ENCODE data around the gene LHCGR. TPM values are rescaled to one million over a fixed set of nuclear protein-coding genes. Genes with fewer than 3 reads are reported as not detected.

The LHCGR gene
- total and polyA plus RNA-seq, 2 of the 4 experiments (the other 2 are of a cell fraction): 0.10 to 0.18 TPM

DNA sequence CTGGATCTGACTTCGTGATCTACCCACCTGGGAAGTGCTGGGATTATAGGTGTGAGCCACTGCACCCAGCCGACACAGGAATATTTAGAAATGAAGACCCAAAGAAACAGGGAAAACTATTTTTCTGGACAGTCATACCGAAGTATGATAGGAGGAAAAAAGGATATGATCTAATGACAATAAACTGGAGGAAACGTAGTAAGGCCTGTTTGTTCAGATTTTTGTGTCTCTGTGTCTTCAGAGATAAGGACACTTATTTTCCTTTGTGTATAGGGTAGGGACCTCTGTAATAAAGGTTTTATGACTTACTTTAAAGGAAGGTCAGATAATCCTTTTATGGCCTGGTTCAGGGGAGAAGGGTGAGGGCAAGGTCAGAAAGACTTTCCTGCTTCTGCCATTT is 81.9 kb downstream of the LHCGR start:
- H2AK9ac ChIP-seq (replicated peaks; ENCODE audit: low read depth, low read length, poor library complexity): no peak overlapping the region
- H2AK5ac ChIP-seq (ENCODE audit: low read depth, low read length): no peak overlapping the region
- no TSS peak for BruUV-seq (replicated peaks)

More for the DNA sequence above, 81.9 kb downstream of the LHCGR start:
- dilution Hi-C loops (cut with HindIII; ENCODE audit: low sequenced_read_pairs, unreplicated experiment) (no loop called here), in situ Hi-C loops (cut with MboI; ENCODE audit: low sequenced_read_pairs) (no loop called here), intact Hi-C loops (cut with micrococcal nuclease) (no loop called here)
- Histone ChIP-seq H4K5ac (ENCODE audit: low read depth, low read length) (no peak overlapping the region), H3K4me3 (ENCODE audit: insufficient read depth, low read depth, low read length) (no peak overlapping the region), H3K23ac (ENCODE audit: low read depth, low read length) (no peak overlapping the region), H3K14ac (replicated peaks; ENCODE audit: low read depth, low read length) (no peak overlapping the region), H3K79me1 (ENCODE audit: low read depth in 1 of 2, low read length in 2 of 2) (no peaks in the 10 kb centered on the region), H3K56ac (ENCODE audit: extremely low read depth, insufficient read depth, low read length) (no peak overlapping the region), H3K36me3 (ENCODE audit: control insufficient read depth, insufficient read depth, low read length) (no peaks in the 10 kb centered on the region), H3K9ac (ENCODE audit: low read depth, low read length) (no peak overlapping the region), H2BK15ac (ENCODE audit: low read depth, low read length) (no peak overlapping the region), H4K20me1 (ENCODE audit: insufficient read depth, low read length) (no peaks in the 10 kb centered on the region), H4K8ac (ENCODE audit: low read depth in 2 of 2, low read length in 2 of 2) (no peak overlapping the region), H2BK20ac (ENCODE audit: low read depth, low read length) (no peak overlapping the region), H3K9me1 (ENCODE audit: insufficient read depth, low read length) (no peaks in the 10 kb centered on the region), H3K27ac (ENCODE audit: insufficient read depth, low read length) (no peak overlapping the region), H3K18ac (ENCODE audit: low read depth, low read length) (no peak overlapping the region), H2BK120ac (ENCODE audit: low read depth, low read length) (no peak overlapping the region), H2BK5ac (ENCODE audit: low read depth, low read length, poor library complexity, severe bottlenecking) (no peak overlapping the region), H3K4ac (ENCODE audit: low read depth, low read length) (no peak overlapping the region), H3K4me2 (ENCODE audit: low read depth, low read length) (no peak overlapping the region), H4K91ac (ENCODE audit: insufficient read depth, low read depth, low read length) (no peak overlapping the region), H3K4me1 (ENCODE audit: control insufficient read depth, insufficient read depth, low read length) (no peaks in the 10 kb centered on the region), H2AFZ (replicated peaks; ENCODE audit: low read length, poor library complexity) (no peak overlapping the region), H3K27me3 (ENCODE audit: control insufficient read depth, insufficient read depth, low read length) (no peaks in the 10 kb centered on the region), H3K9me3 (ENCODE audit: control insufficient read depth, insufficient read depth, low read length) (no peaks in the 10 kb centered on the region)
- TF ChIP-seq, protein P1, sequence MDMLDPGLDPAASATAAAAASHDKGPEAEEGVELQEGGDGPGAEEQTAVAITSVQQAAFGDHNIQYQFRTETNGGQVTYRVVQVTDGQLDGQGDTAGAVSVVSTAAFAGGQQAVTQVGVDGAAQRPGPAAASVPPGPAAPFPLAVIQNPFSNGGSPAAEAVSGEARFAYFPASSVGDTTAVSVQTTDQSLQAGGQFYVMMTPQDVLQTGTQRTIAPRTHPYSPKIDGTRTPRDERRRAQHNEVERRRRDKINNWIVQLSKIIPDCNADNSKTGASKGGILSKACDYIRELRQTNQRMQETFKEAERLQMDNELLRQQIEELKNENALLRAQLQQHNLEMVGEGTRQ (IDR thresholded peaks at IDR 0.05; ENCODE audit: low read depth, low read length): no peak
- ChIA-PET POLR2A (ENCODE audit: unreplicated experiment) (no interaction called here), CTCF (no interaction called here)
- no peak for ATAC-seq (ENCODE audit: low read depth)
- DNase-seq: no peak
- WGBS, 2 experiments (ENCODE audit: extremely low coverage in 2 of 2, insufficient read length in 1 of 2): no CpG with 5 or more reads among the region's 4 CpGs
